Natural killer cell treated with Interleukin-12 subunit alpha and Interleukin-12 subunit beta and Interleukin-15 and Interleukin-18, amount 100 ng/mL, for 72 hours (primary cell): ENCODE measurements around the gene CD55. TPM values are rescaled to one million over a fixed set of nuclear protein-coding genes. Genes with fewer than 3 reads are reported as not detected.

ENCODE experiments used
- total RNA-seq, 2 donors: library from RNA; stranded (reverse); gene quantifications; one replicate each; pipeline ENCODE4 v1.2.3, GENCODE V29; 2022

The CD55 gene
- total RNA-seq, 2 donors from 2014 or later, result 41.5 to 84.0 TPM

Other genes with a start within 250 kb of the CD55 start
- gene C4BPB, start 232.8 kb upstream of the CD55 start, total RNA-seq, result under 1 TPM in 1 of 2 donors, not detected in 1; 0.38 TPM
- gene C4BPA, start 217.4 kb upstream of the CD55 start, total RNA-seq, result not detected
- not detected for gene CR2, start 132.7 kb downstream of the CD55 start, total RNA-seq
- 1 to 10 TPM in 1 of 2 donors, not detected in 1; 8.2 TPM for gene CR1, start 174.5 kb downstream of the CD55 start, total RNA-seq